ENCODE measurements around the gene PCGF1.

The PCGF1 gene

GRCh38 chr2:74497777-74498499, 9.6 kb downstream of the PCGF1 start:
- Histone ChIP-seq H3K4me3 (ENCODE audit: low read depth in 1 of 2, low read length in 1 of 2) (peak overlapping the region; percentile 53 to 59), H3K27me3 (peaks cover 71% of the 10 kb centered on the region), H3K9me3 (no peaks in the 10 kb centered on the region), H3K27ac (no peak overlapping the region), H3K36me3 (peaks cover 16% of the 10 kb centered on the region), H3K4me1 (ENCODE audit: control insufficient read depth in 1 of 2, insufficient read depth in 1 of 2, low read depth in 1 of 2, low read length in 1 of 2) (peaks cover 33 to 34% of the 10 kb centered on the region in 2 experiments)
- TF ChIP-seq, protein P1, sequence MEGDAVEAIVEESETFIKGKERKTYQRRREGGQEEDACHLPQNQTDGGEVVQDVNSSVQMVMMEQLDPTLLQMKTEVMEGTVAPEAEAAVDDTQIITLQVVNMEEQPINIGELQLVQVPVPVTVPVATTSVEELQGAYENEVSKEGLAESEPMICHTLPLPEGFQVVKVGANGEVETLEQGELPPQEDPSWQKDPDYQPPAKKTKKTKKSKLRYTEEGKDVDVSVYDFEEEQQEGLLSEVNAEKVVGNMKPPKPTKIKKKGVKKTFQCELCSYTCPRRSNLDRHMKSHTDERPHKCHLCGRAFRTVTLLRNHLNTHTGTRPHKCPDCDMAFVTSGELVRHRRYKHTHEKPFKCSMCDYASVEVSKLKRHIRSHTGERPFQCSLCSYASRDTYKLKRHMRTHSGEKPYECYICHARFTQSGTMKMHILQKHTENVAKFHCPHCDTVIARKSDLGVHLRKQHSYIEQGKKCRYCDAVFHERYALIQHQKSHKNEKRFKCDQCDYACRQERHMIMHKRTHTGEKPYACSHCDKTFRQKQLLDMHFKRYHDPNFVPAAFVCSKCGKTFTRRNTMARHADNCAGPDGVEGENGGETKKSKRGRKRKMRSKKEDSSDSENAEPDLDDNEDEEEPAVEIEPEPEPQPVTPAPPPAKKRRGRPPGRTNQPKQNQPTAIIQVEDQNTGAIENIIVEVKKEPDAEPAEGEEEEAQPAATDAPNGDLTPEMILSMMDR (IDR thresholded peaks at IDR 0.05), result no peak

DNA sequence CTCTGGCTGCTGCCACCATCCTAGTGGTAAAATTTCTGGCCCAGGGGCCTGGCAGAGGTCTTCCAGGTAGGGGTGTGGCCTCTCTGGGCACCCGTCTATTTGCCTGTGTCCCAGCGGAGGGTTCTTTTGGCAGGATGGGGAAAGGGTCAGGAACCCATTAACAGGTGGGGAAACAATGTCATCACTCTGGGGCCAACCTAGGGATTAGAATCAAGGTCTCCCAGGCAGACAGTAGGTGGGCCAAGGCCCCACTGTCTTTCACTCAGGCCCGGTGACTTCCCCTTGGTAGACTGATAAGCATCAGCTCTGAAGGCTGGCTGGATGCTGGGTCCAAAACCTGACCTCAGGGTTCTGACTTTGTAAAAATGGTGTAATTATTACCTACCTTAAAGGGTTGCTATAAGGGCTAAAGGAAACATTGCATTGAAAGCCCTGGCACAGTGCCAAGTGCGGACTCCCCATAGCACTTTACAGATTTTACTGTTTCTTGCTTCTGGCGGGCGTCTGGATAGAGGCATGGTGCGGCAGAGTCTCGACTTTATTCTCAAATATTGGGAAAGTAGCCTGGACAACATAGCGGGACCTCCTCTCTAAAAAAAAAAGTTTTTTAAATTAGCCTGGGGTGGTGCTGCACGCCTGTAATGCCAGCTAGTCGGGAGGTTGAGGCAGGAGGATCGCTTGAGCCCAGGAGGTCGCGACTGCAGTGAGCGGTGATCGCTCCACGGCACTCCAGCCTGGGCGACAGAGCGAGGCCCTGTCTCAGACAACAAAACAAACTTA, 10.3 kb downstream of the PCGF1 start:
- Histone ChIP-seq H3K27me3 (peaks cover 64% of the 10 kb centered on the region), H3K27ac (no peak overlapping the region), H3K4me3 (ENCODE audit: low read depth in 1 of 2, low read length in 1 of 2) (peak overlapping the region; percentile 53 to 59), H3K4me1 (ENCODE audit: control insufficient read depth in 1 of 2, insufficient read depth in 1 of 2, low read depth in 1 of 2, low read length in 1 of 2) (peaks cover 26 to 27% of the 10 kb centered on the region in 2 experiments), H3K9me3 (no peaks in the 10 kb centered on the region), H3K36me3 (peaks cover 23% of the 10 kb centered on the region)
- TF ChIP-seq, protein P1 (IDR thresholded peaks at IDR 0.05), result no peak

GRCh38 chr2:74495440-74495839, 12.1 kb downstream of the PCGF1 start:
- Histone ChIP-seq H3K36me3 (peaks cover 41% of the 10 kb centered on the region), H3K4me1 (ENCODE audit: control insufficient read depth in 1 of 2, insufficient read depth in 1 of 2, low read depth in 1 of 2, low read length in 1 of 2) (peaks cover 26% of the 10 kb centered on the region in 2 experiments), H3K27me3 (peaks cover 46% of the 10 kb centered on the region), H3K27ac (no peak overlapping the region), H3K9me3 (no peaks in the 10 kb centered on the region), H3K4me3 (ENCODE audit: low read depth in 1 of 2, low read length in 1 of 2) (no peak overlapping the region)
- TF ChIP-seq, protein P1 (IDR thresholded peaks at IDR 0.05), result no peak

DNA sequence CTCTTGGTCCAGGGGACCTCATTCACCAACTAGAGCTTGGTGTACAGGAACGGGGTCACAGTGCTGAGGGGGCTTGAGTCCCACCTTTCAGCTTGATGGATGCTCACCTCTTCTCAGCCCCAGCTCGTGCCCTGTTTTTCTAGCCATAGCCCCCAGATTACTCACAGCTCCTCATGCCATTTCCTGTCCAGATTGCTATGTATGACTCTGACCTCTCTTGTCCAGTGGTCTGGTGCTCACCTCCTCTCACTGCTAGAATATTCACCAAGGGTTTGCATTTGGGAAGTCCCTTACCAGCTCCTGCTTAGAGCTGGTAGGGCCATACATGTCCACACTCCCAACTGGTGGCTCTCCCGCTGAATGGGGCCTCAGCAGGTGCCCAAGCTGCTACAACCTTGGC, 13.9 kb downstream of the PCGF1 start:
- Histone ChIP-seq H3K36me3 (peaks cover 58% of the 10 kb centered on the region), H3K27me3 (peaks cover 27% of the 10 kb centered on the region), H3K4me3 (ENCODE audit: low read depth in 1 of 2, low read length in 1 of 2) (no peak overlapping the region), H3K9me3 (no peaks in the 10 kb centered on the region), H3K27ac (no peak overlapping the region), H3K4me1 (ENCODE audit: control insufficient read depth in 1 of 2, insufficient read depth in 1 of 2, low read depth in 1 of 2, low read length in 1 of 2) (peaks cover 11% of the 10 kb centered on the region in 2 experiments)
- TF ChIP-seq, protein P1 (IDR thresholded peaks at IDR 0.05), result no peak

GRCh38 chr2:74491648-74492544, 15.6 kb downstream of the PCGF1 start:
- no peak overlapping the region for H3K27ac ChIP-seq
- H3K9me3 ChIP-seq, result no peaks in the 10 kb centered on the region
- peaks cover 67% of the 10 kb centered on the region for H3K36me3 ChIP-seq
- peaks cover 11% of the 10 kb centered on the region for H3K27me3 ChIP-seq
- TF ChIP-seq, protein P1 (IDR thresholded peaks at IDR 0.05), result no peak
- no peak overlapping the region for H3K4me3 ChIP-seq (ENCODE audit: low read depth in 1 of 2, low read length in 1 of 2)
- no peaks in the 10 kb centered on the region for H3K4me1 ChIP-seq (ENCODE audit: control insufficient read depth in 1 of 2, insufficient read depth in 1 of 2, low read depth in 1 of 2, low read length in 1 of 2)

Data from neutrophil (primary cell).